ENCODE measurements around the gene ZFYVE9. TPM values are rescaled to one million over a fixed set of nuclear protein-coding genes. Genes with fewer than 3 reads are reported as not detected.

ZFYVE9 gene
- total RNA-seq, 4 donors from 2014 or later, result 38.1 to 54.8 (median 40.9) TPM

DNA sequence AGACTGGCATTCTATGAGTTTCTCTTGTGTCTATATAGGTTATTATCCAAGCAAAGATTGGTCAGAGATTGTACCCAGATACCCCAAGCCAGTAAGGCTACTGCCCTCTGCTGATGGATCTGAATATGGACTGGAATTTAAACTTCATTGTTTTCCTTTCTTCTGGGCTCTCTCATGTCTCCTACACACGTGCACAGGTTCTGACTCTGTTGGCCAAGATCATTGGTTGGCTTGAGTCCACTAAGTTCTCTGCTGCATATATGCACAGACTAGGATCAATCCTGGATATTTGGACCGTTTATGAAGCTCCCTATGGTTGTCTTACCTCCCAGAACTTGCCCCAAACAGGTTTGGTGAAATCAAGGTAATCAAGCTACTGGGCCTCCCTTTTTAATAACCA lies 154.5 kb downstream of the ZFYVE9 start:
- DNase-seq (ENCODE audit: extremely low spot score), result no peak

DNA sequence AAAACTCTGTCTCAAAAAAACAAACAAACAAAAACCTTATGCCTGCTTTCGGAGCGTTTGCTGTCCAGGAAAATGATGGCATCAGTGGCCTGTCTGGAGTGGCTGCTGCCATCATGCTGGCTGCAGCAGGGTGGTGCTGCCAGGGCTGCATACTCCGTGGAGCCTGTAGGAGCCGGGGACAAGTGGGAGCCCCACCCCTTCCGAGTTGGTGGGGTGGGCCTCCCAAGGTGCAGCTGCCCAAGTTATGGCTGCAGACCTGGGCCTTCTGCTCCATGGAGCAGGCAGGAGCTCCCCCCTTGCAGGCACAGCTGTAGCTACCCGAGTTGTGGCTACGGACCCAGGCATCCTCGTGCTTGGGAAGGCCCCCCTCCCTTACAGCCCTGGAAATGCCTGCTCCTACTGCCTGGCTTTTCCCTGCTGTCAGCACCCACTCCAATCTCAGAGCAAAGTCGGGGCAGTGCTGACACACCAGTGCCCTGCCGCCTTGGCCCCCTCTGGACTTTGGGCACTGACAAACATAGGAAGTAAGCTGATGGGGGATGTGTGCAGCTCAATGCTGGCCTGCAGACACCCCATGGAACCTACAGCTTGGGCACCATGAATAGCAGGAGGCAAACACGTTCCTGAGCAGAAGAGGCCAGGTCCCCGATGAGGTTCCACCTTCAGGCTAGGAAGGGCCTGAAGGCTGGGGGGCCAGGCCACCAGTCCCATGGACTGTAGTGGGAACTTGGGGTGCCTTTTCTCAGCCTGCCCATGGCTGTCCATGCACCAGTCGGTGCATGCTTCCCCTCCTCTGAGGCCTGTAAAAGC lies 163.7 kb downstream of the ZFYVE9 start:
- TF ChIP-seq, protein P1, sequence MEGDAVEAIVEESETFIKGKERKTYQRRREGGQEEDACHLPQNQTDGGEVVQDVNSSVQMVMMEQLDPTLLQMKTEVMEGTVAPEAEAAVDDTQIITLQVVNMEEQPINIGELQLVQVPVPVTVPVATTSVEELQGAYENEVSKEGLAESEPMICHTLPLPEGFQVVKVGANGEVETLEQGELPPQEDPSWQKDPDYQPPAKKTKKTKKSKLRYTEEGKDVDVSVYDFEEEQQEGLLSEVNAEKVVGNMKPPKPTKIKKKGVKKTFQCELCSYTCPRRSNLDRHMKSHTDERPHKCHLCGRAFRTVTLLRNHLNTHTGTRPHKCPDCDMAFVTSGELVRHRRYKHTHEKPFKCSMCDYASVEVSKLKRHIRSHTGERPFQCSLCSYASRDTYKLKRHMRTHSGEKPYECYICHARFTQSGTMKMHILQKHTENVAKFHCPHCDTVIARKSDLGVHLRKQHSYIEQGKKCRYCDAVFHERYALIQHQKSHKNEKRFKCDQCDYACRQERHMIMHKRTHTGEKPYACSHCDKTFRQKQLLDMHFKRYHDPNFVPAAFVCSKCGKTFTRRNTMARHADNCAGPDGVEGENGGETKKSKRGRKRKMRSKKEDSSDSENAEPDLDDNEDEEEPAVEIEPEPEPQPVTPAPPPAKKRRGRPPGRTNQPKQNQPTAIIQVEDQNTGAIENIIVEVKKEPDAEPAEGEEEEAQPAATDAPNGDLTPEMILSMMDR (IDR thresholded peaks at IDR 0.05), result no peak
- intact Hi-C loops (cut with DNase I), result no loop called here
- Histone ChIP-seq H3K27me3 (no peaks in the 10 kb centered on the region), H3K4me3 (no peak overlapping the region), H3K9me3 (no peaks in the 10 kb centered on the region), H3K4me1 (no peaks in the 10 kb centered on the region), H3K36me3 (peaks cover 11 to 83% (median 25%) of the 10 kb centered on the region in 4 donors), H3K27ac (replicated peaks in 1 of 4) (no peak overlapping the region)
- DNase-seq (ENCODE audit: extremely low spot score), result no peak
- WGBS, result 78% methylated on average over 7 of the region's 13 CpGs

More for the DNA sequence above, 154.5 kb downstream of the ZFYVE9 start:
- Histone ChIP-seq H3K36me3 (peaks cover 0 to 33% (median 4%) of the 10 kb centered on the region in 4 donors), H3K4me3 (no peak overlapping the region), H3K9me3 (no peaks in the 10 kb centered on the region), H3K27ac (replicated peaks in 1 of 4) (no peak overlapping the region), H3K4me1 (peaks cover 0 to 8% (median 0%) of the 10 kb centered on the region in 4 donors), H3K27me3 (no peaks in the 10 kb centered on the region)
- no peak for TF ChIP-seq EP300 (IDR thresholded peaks at IDR 0.05)
- TF ChIP-seq, protein P1 (IDR thresholded peaks at IDR 0.05), result peak; percentile 69 to 77 (median 73)
- intact Hi-C loops (cut with DNase I), result loop anchor here (1.0 to 2.0 kb wide), 2 partner anchors 154 to 170 kb away; partner anchors contain the start of gene ZFYVE9
- 7% methylated on average over 2 of the region's 2 CpGs for WGBS

DNA sequence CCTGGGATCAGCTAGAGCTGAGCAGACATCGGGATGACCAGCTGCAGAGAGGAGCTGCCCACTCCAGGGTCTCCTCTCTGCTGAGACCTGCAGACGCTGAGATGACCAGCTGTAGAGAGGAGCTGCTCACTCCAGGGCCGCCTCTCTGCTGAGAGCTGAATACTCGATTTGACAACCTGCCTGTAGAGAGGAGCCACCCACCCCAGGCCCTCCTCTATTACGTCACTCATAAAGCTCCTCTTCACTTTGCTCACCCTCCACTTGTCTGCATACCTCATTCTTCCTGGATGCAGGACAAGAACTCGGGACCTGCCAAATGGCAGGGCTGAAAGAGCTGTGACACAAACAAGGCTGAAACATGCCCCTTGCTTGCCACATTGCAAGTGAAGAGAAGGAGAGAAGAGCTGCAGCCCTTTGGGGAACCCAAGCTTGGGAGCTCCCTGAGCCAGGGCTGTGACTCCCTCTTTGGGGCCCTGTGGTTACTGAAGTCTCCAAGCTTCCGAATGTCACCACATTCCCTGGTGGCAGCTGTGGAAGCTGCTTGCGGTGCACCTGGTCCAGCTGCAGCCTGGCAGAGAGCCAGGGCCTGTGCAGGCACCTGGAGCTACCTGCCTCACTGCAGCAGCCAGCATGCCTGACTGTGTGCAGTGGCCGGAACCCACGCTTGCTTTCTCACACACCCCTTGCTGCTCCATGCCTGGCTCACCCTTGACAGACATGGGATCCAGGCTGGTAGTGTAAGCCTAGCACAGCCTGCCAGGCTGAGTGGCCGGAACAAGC lies 164.5 kb downstream of the ZFYVE9 start:
- Histone ChIP-seq H3K4me3 (no peak overlapping the region), H3K9me3 (no peaks in the 10 kb centered on the region), H3K36me3 (peaks cover 11 to 91% (median 26%) of the 10 kb centered on the region in 4 donors), H3K27me3 (no peaks in the 10 kb centered on the region), H3K4me1 (no peaks in the 10 kb centered on the region), H3K27ac (replicated peaks in 1 of 4) (no peak overlapping the region)
- 80% methylated on average over 7 of the region's 11 CpGs for WGBS
- TF ChIP-seq, protein P1 (IDR thresholded peaks at IDR 0.05), result no peak
- TF ChIP-seq POLR2A (IDR thresholded peaks at IDR 0.05; ENCODE audit: low read depth) (no peak), EP300 (IDR thresholded peaks at IDR 0.05) (no peak), POLR2AphosphoS5 (IDR thresholded peaks at IDR 0.05) (no peak)
- DNase-seq (ENCODE audit: extremely low spot score), result no peak
- intact Hi-C loops (cut with DNase I), result no loop called here

DNA sequence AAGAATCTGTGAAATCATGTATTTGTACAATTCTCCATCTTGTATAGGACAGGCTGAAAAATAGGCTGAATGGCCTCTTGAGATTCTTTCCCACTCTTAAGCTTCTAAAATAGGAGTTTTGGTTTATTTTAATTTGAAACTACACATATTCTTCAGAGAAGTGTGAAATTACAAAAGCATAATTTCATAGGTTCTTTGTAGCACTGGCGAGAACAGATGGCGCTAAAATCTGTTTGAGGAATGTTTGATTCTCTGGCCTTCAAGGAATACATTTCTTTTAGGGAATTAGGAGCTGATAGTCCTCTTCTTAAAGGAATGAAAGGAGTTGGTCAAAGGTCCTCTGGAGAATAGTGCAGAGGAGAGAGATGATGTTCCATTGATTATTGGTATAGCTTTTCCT lies 179.2 kb downstream of the ZFYVE9 start:
- Histone ChIP-seq H3K4me3 (no peak overlapping the region), H3K36me3 (peaks cover 0 to 6% (median 0%) of the 10 kb centered on the region in 4 donors)

More for the DNA sequence above, 179.2 kb downstream of the ZFYVE9 start:
- 100% methylated on average over 2 of the region's 2 CpGs for WGBS
- TF ChIP-seq EP300 (IDR thresholded peaks at IDR 0.05) (no peak), POLR2A (IDR thresholded peaks at IDR 0.05; ENCODE audit: low read depth) (no peak), POLR2AphosphoS5 (IDR thresholded peaks at IDR 0.05) (no peak)
- TF ChIP-seq, protein P1 (IDR thresholded peaks at IDR 0.05), result no peak
- H3K27ac ChIP-seq (replicated peaks in 1 of 4), result no peak overlapping the region
- H3K9me3 ChIP-seq, result no peaks in the 10 kb centered on the region
- no peak for DNase-seq (ENCODE audit: extremely low spot score)
- H3K4me1 ChIP-seq, result no peaks in the 10 kb centered on the region
- no peaks in the 10 kb centered on the region for H3K27me3 ChIP-seq
- intact Hi-C loops (cut with DNase I), result no loop called here
